Retinal pigment epithelial cell (primary cell): ENCODE data around the gene KCNK15.
A peak's percentile ranks its signal among the peaks of the same experiment; 100 is the strongest.

Experiments used
- DNase-seq: peaks from one replicate; pipeline ENCODE4 v3.0.0-alpha.2; 2010; ENCODE audit warnings: low read depth
- H3K4me3 ChIP-seq: 2 replicates; pipeline ENCODE4 v1.5.1; 2011; ENCODE audit warnings: mild to moderate bottlenecking, low read length, control low read depth, moderate library complexity
- TF ChIP-seq, protein P1 (sequence below): conservative IDR thresholded peaks from 2 replicates; pipeline ENCODE4 v1.5.1; 2011; ENCODE audit warnings: low read depth, low read length, control low read depth, inconsistent platforms

KCNK15 gene

GRCh38 chr20:44715499-44716308 is 30.0 kb upstream of the KCNK15 start:
- H3K4me3 ChIP-seq: no peak overlapping the region
- DNase-seq: no peak
- TF ChIP-seq, protein P1, sequence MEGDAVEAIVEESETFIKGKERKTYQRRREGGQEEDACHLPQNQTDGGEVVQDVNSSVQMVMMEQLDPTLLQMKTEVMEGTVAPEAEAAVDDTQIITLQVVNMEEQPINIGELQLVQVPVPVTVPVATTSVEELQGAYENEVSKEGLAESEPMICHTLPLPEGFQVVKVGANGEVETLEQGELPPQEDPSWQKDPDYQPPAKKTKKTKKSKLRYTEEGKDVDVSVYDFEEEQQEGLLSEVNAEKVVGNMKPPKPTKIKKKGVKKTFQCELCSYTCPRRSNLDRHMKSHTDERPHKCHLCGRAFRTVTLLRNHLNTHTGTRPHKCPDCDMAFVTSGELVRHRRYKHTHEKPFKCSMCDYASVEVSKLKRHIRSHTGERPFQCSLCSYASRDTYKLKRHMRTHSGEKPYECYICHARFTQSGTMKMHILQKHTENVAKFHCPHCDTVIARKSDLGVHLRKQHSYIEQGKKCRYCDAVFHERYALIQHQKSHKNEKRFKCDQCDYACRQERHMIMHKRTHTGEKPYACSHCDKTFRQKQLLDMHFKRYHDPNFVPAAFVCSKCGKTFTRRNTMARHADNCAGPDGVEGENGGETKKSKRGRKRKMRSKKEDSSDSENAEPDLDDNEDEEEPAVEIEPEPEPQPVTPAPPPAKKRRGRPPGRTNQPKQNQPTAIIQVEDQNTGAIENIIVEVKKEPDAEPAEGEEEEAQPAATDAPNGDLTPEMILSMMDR: no peak

GRCh38 chr20:44716309-44717106 is 29.2 kb upstream of the KCNK15 start:
- DNase-seq: no peak
- TF ChIP-seq, protein P1: no peak
- no peak overlapping the region for H3K4me3 ChIP-seq

DNA sequence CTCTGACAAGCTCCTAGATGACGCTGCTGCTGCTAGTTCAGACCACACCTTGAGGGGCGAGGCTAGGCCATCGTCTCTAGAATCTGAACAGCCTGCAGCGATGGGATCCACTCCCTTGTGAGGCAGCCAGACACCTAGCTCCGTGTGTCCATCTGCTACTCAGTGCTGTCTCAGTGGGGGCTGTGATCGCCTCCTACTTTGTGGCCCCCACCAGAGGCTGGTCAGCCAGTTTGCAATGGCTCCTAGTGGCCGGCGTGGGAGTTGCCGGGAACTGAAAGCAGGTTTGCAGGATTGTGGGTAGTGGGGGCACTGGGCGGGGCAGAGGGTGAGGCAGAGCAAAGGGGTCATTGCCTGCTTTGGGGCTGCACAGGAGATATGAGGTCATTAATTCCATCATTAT is 27.7 kb upstream of the KCNK15 start:
- DNase-seq: no peak
- TF ChIP-seq, protein P1: peak; percentile 48
- H3K4me3 ChIP-seq: no peak overlapping the region

- TF ChIP-seq, protein P1: no peak
- no peak for DNase-seq
- no peak overlapping the region for H3K4me3 ChIP-seq
Observed at GRCh38 chr20:44719841-44720240, 25.8 kb upstream of the KCNK15 start.

GRCh38 chr20:44720621-44720996 is 25.1 kb upstream of the KCNK15 start:
- TF ChIP-seq, protein P1: no peak

GRCh38 chr20:44720997-44721784 is 24.5 kb upstream of the KCNK15 start:
- no peak overlapping the region for H3K4me3 ChIP-seq
- TF ChIP-seq, protein P1: no peak
- peak; percentile 72 for DNase-seq

More at GRCh38 chr20:44720621-44720996, 25.1 kb upstream of the KCNK15 start:
- DNase-seq: peak; percentile 85
- no peak overlapping the region for H3K4me3 ChIP-seq
